SKM-1 treated with dmso at 0.1 percent for 144 hours (cell line): ENCODE data around the gene TDO2.
"Not testable (repeated sequence)": the region's sequence is repeated elsewhere in the genome, so short reads cannot be mapped to it uniquely, and the experiment has no call there.

Experiments used
- DNase-seq: peaks from one replicate; lab custom pipeline; 2025; ENCODE audit not compliant: unreplicated experiment; lab: John Stamatoyannopoulos, UW

Gene TDO2

GRCh38 chr4:155906554-155907247 lies 3.2 kb downstream of the TDO2 start:
- DNase-seq, result no peak

DNA sequence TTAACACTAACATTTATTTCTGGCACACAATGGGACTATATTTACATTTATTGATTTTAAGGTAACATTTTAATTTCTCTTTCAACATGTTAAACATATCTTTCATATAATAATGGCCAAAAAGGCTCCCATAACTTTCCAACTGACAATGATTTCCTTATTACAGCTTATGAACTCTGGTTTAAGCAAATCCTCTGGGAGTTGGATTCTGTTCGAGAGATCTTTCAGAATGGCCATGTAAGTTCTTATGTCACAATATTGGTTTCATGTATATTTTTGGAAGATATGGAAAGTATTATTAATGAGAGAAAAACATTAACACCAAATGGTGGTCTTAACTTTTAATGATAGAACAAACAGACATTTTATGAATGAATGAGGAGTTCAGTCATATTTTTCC lies 4.1 kb downstream of the TDO2 start:
- DNase-seq, result no peak

DNA sequence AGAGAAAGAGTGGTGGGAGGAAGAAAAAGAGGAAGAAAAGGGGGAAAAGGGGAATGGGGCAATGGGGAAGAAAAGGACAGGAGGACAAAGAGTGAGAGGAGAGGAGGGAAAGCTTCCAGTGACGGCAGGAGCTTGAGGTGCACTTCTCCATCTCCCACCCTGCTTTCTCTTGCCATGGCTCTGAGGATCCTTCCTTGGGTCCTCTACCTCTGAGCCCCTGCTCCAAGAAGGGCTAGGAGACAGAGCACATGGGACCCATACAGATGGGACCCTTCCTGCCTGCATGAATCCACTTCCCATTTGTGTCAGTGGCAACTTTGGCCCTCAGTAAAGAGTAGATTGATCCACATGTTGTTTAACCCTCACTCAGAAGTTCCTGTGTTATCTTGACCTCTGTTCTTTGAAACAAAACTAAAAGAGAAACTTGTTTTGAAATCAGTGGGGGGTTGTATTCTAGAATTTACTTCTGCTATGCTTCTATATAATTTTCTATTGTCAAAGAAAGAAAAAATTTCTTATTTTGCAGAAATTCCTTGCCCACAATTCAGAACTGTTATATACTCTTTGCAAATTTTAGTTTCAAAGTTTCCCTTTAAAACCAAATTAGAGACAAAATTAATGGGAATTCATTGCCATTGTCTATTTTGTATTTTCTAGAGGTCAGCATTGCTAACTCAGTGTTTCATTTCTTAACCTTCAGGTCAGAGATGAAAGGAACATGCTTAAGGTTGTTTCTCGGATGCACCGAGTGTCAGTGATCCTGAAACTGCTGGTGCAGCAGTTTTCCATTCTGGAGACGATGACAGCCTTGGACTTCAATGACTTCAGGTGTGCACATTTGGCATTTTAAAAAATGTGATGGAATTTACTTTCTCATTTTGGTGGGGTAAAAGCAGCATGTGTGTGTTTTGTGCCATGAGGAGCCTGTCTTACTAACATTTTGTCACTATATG lies 5.0 kb downstream of the TDO2 start:
- no peak for DNase-seq

- no peak for DNase-seq
Observed at GRCh38 chr4:155909615-155910226, 6.2 kb downstream of the TDO2 start.

DNA sequence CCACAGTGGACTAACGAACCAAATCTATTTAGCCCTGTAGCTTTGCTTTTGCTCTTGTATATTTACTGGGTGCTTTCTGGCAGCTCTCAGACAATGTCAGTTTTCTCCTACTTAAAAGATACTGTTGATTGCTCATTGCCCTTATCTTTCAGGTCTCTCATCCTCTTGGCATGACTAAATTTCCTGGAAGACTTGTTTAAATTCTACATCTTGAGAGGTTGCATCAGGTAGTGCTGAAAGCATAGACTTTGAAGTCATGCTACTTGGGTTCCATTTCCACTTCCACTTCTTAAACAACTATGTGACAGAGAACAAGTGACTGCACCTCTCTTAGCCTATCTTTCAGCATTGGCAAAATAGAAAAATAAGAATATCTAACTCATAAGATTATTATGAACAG lies 8.4 kb downstream of the TDO2 start:
- no peak for DNase-seq

GRCh38 chr4:155914782-155915181 lies 11.3 kb downstream of the TDO2 start:
- DNase-seq, result no peak

- DNase-seq, result no peak
Observed at GRCh38 chr4:155921597-155921996, 18.1 kb downstream of the TDO2 start.

DNA sequence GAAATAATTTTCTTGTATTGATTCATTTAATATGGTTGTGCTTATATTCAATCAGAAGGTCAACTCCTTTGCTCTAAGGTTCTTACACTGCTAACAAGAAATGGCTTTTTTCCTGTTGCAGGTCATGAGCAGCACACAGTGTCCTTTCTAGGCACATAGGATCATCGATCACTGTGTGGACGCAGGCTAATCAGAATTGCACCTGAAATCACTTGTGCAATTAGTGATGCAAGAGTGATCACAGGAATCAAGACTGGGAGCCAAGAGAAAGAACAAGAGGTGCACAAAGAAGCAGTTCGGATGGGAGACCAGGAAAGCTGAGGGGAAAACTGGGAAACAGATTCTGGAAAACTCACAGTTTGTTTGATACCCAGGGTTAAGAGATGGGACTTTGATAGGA lies 21.1 kb downstream of the TDO2 start:
- DNase-seq, result no peak

DNA sequence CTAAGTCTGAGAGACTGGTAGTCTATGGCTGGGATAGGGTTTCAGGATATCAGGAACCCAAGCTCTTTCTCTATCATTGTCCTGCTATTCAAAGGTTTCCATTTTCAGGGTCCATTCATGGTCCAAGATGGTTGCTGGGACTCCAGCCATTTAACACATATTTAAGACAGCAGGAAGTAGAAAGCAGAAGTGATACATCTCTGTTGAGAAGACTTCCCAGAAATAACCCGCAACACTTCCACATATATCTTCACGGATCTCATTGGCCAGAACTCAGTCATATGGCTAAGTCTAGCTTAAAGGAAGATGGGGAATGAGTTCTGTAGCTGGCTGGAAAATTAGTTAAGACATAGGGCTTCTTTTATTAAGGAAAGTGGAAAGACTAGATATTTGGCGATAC lies 26.3 kb downstream of the TDO2 start:
- no peak for DNase-seq

- no peak for DNase-seq
Observed at GRCh38 chr4:155930330-155930729, 26.8 kb downstream of the TDO2 start.

- no peak for DNase-seq
Observed at GRCh38 chr4:155931634-155932033, 28.1 kb downstream of the TDO2 start.

GRCh38 chr4:155934634-155935033 lies 31.1 kb downstream of the TDO2 start:
- not testable (repeated sequence) for DNase-seq

DNA sequence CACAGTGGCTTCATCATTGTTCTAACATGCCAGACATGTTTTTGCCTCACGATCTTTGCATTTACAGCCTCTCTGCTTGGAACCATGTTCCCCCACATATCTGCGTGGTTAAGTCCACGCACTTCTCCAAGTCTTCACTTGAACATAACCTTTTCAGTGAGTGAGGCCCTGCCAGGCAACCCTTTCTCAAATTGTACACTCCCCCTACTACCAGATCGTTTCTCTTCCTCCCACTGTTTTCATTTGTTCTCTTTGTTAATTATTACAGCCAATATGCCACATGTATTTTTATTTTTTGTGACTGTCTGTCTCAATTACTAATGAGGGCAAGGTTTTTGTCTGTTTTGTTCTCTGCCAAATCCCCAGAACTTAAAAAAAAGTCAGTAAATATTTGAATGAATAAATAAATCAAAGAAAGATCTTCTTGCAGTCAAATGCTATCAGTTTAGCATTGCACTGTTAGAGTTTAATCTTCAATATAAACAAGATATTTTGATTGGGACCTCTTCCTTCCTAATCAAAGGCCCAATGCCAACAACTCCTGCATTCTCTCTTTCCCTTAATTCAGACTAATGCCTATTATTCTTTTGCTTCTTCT lies 32.0 kb downstream of the TDO2 start:
- no peak for DNase-seq

- DNase-seq, result no peak
Observed at GRCh38 chr4:155941085-155941790, 37.7 kb downstream of the TDO2 start.

- DNase-seq, result no peak
Observed at GRCh38 chr4:155941820-155942219, 38.3 kb downstream of the TDO2 start.

GRCh38 chr4:155943605-155944291 lies 40.3 kb downstream of the TDO2 start:
- no peak for DNase-seq

GRCh38 chr4:155944516-155944915 lies 41.0 kb downstream of the TDO2 start:
- no peak for DNase-seq

- DNase-seq, result no peak
Observed at GRCh38 chr4:155946486-155946885, 43.0 kb downstream of the TDO2 start.

GRCh38 chr4:155948541-155948940 lies 45.0 kb downstream of the TDO2 start:
- no peak for DNase-seq

GRCh38 chr4:155950461-155950860 lies 47.0 kb downstream of the TDO2 start:
- no peak for DNase-seq
